NT2/D1 (cell line): ENCODE measurements around the gene MS4A2.

Source experiments
- DNase-seq: peaks from one replicate; pipeline ENCODE4 v3.0.0-alpha.2; 2011; ENCODE audit warnings: low read depth, low spot score
- H3K27me3 ChIP-seq: 2 replicates; pipeline ENCODE4 v1.6.0; 2011; ENCODE audit warnings: mild to moderate bottlenecking; ENCODE audit not compliant: insufficient read length, insufficient read depth
- H3K36me3 ChIP-seq: 2 replicates; pipeline ENCODE4 v1.6.1; 2011; ENCODE audit warnings: mild to moderate bottlenecking, low read length, mixed read lengths; ENCODE audit not compliant: insufficient read depth, insufficient read length
- H3K4me1 ChIP-seq: 2 replicates; pipeline ENCODE4 v1.5.1; 2011; ENCODE audit not compliant: insufficient read depth, insufficient read length
- H3K4me3 ChIP-seq: 2 replicates; pipeline ENCODE4 v1.5.1; 2011; ENCODE audit warnings: low read depth; ENCODE audit not compliant: insufficient read length
- H3K9ac ChIP-seq: 2 replicates; pipeline ENCODE4 v1.6.0; 2011; ENCODE audit warnings: low read depth; ENCODE audit not compliant: insufficient read length
- H3K9me3 ChIP-seq: 2 replicates; pipeline ENCODE4 v1.5.1; 2011; ENCODE audit warnings: mild to moderate bottlenecking, low read length; ENCODE audit not compliant: insufficient read depth
- SUZ12 ChIP-seq: IDR thresholded peaks from 2 replicates; pipeline ENCODE4 v1.6.1; 2011; ENCODE audit not compliant: insufficient read length, insufficient read depth; ENCODE audit errors: extremely low read depth
- YY1 ChIP-seq: IDR thresholded peaks from 2 replicates; pipeline ENCODE4 v1.6.1; 2011; ENCODE audit not compliant: insufficient read length, insufficient read depth
- ZNF274 ChIP-seq: IDR thresholded peaks from 2 replicates; pipeline ENCODE4 v1.6.1; 2011; ENCODE audit warnings: mild to moderate bottlenecking, low read depth, low read length

Gene MS4A2

DNA sequence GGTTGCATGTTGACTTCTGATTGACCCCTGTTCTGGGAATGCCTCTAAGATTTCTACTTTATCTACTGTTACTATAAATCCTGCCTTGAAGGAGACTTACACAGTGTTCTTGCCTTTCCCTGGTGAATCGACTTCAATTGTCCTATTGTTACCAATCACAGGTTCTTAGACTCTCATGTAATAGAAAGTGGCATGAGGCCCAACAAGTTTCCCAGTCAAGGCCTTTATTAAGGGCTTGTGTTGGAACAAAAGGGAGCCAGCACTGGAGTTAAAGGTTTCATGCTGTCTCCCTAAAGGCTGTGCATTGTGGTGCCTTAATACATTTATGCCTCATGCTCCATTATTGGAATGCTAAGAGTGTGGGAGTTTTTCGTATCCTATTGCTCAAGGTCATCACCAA is 23.3 kb downstream of the MS4A2 start:
- Histone ChIP-seq H3K4me1 (peaks cover 1% of the 10 kb centered on the region), H3K9me3 (no peaks in the 10 kb centered on the region)

DNA sequence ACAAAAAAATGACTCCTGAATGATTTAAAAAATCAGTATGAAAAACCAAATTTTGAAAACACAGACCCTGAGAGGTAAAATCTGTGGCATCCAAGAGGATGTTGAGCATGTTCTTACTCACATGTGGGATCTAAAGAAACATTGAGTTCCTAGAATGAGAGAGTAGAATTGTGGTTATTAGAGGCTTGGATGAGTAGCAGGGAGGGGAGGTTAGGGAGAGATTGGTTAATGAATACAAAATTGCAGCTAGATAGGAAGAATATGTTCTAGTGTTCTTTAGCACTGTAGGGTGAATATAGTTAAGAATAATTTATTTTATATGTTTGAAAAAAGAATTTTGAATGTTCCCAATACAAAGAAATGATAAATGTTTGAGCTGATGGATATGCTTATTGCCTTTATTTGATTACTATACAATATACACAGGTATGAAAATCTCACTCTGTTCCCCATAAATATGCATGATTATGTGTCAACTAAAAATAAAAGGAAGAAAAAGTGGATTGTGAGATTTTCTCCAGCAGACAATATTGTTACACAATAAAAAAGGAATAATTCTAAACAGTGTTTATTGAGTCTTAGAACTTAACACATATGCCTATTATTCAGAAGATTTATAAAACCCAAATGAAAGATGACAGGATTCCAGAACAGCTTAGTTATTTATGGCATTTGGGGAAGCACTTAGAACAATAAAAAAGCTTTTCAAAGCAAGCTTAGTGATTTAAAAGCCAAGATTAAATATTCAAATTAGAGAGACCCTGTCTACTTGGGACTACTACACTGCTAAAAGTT is 28.7 kb downstream of the MS4A2 start:
- no peak overlapping the region for H3K4me3 ChIP-seq
- no peak overlapping the region for H3K9ac ChIP-seq
- H3K9me3 ChIP-seq, result no peaks in the 10 kb centered on the region
- peaks cover 1% of the 10 kb centered on the region for H3K4me1 ChIP-seq
- TF ChIP-seq ZNF274 (no peak), YY1 (no peak), SUZ12 (no peak)
- no peaks in the 10 kb centered on the region for H3K27me3 ChIP-seq
- DNase-seq, result no peak
- H3K36me3 ChIP-seq, result no peaks in the 10 kb centered on the region

More for the DNA sequence above, 23.3 kb downstream of the MS4A2 start:
- DNase-seq, result no peak
- Histone ChIP-seq H3K36me3 (no peaks in the 10 kb centered on the region), H3K9ac (no peak overlapping the region), H3K27me3 (no peaks in the 10 kb centered on the region), H3K4me3 (no peak overlapping the region)
- TF ChIP-seq SUZ12 (no peak), ZNF274 (no peak), YY1 (no peak)

DNA sequence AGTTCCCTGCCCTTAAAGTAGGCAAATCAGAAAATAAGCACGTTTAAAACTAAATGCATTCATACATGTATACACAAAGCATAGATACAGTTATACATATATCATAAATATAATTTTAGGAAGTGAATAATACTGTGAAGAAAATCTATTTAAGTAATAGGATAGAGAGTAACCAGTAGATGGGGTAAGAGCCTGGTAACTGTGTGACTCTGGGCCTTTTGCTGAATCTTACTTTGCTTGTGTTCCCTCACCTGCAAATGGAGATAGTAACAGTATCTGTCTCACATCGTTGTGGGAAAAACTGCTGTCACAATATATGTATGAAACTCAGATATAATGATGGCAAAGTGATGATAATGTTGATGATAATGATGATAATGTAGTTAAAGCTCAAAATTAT is 29.9 kb downstream of the MS4A2 start:
- Histone ChIP-seq H3K27me3 (no peaks in the 10 kb centered on the region), H3K4me1 (peaks cover 1% of the 10 kb centered on the region), H3K36me3 (no peaks in the 10 kb centered on the region), H3K9ac (no peak overlapping the region), H3K4me3 (no peak overlapping the region), H3K9me3 (no peaks in the 10 kb centered on the region)
- no peak for DNase-seq
- no peak for TF ChIP-seq ZNF274
- TF ChIP-seq SUZ12, result no peak
- no peak for TF ChIP-seq YY1

GRCh38 chr11:60119710-60120109 is 31.2 kb downstream of the MS4A2 start:
- H3K4me1 ChIP-seq, result no peaks in the 10 kb centered on the region
- H3K4me3 ChIP-seq, result no peak overlapping the region
- no peaks in the 10 kb centered on the region for H3K9me3 ChIP-seq
- no peaks in the 10 kb centered on the region for H3K36me3 ChIP-seq
- no peak for DNase-seq
- no peak overlapping the region for H3K9ac ChIP-seq
- TF ChIP-seq SUZ12 (no peak), YY1 (no peak), ZNF274 (no peak)
- no peaks in the 10 kb centered on the region for H3K27me3 ChIP-seq

- Histone ChIP-seq H3K9ac (no peak overlapping the region), H3K4me1 (no peaks in the 10 kb centered on the region)
Measured at GRCh38 chr11:60121264-60121663, 32.8 kb downstream of the MS4A2 start.

GRCh38 chr11:60122414-60123036 is 34.1 kb downstream of the MS4A2 start:
- no peak for DNase-seq
- H3K9ac ChIP-seq, result no peak overlapping the region
- H3K27me3 ChIP-seq, result no peaks in the 10 kb centered on the region
- H3K4me1 ChIP-seq, result no peaks in the 10 kb centered on the region
- H3K9me3 ChIP-seq, result no peaks in the 10 kb centered on the region
- H3K36me3 ChIP-seq, result no peaks in the 10 kb centered on the region
- TF ChIP-seq ZNF274 (no peak), SUZ12 (no peak), YY1 (no peak)
- H3K4me3 ChIP-seq, result no peak overlapping the region

More at GRCh38 chr11:60121264-60121663, 32.8 kb downstream of the MS4A2 start:
- Histone ChIP-seq H3K36me3 (no peaks in the 10 kb centered on the region), H3K4me3 (no peak overlapping the region), H3K9me3 (no peaks in the 10 kb centered on the region), H3K27me3 (no peaks in the 10 kb centered on the region)
- TF ChIP-seq ZNF274 (no peak), SUZ12 (no peak)
- DNase-seq, result no peak

DNA sequence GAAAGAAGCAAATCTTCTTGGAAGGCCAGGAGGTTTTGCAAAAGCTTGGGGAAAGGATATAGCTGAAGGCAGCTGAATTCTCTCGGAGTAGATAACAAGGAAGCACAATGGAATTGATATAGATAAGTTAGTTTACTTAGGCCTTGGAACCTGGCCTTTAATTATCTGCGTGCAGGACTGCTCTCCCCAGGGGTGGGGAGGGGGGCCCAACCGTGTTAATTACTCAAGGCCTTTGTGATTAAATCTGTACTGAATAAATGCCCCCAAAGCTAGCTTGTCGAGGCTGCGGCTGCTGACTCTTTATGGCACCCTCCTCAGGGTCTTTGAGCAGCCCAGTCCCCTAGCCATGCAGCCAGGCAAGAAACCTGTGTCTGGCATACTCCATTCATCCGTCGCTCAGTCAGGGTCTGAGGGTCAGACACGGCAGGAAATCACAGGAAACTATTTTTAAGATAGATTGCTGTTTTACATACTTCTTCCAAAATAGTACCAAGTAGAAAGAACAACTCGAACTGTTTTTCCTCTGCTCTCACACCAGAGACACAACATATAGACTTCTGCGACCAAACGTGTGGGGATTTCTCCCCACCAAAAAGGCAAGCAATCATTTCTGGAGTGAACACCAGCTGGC is 36.5 kb downstream of the MS4A2 start:
- Histone ChIP-seq H3K9me3 (no peaks in the 10 kb centered on the region), H3K4me3 (no peak overlapping the region), H3K9ac (no peak overlapping the region), H3K27me3 (no peaks in the 10 kb centered on the region), H3K4me1 (no peaks in the 10 kb centered on the region), H3K36me3 (no peaks in the 10 kb centered on the region)
- no peak for TF ChIP-seq SUZ12
- TF ChIP-seq ZNF274, result no peak
- TF ChIP-seq YY1, result no peak
- DNase-seq, result no peak
